ENCODE measurements around the gene TBXAS1.

TBXAS1 gene

DNA sequence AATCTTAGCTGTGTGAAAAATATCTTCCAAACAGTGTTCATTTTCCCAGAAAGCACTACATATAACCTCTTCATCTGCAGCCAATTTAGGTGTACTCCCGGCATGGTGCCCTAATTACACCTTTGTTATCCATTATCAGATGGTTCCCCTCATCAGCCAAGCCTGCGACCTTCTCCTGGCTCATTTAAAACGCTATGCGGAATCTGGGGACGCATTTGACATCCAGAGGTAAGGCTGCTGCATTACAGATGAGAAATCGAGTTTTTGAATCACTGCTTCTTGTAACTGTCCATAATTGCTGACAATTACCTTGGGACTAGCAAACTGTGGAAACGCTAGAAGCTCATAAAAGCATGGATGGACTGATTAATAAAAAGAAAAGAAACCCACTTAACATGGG is 124.2 kb downstream of the TBXAS1 start:
- no peak for DNase-seq

DNA sequence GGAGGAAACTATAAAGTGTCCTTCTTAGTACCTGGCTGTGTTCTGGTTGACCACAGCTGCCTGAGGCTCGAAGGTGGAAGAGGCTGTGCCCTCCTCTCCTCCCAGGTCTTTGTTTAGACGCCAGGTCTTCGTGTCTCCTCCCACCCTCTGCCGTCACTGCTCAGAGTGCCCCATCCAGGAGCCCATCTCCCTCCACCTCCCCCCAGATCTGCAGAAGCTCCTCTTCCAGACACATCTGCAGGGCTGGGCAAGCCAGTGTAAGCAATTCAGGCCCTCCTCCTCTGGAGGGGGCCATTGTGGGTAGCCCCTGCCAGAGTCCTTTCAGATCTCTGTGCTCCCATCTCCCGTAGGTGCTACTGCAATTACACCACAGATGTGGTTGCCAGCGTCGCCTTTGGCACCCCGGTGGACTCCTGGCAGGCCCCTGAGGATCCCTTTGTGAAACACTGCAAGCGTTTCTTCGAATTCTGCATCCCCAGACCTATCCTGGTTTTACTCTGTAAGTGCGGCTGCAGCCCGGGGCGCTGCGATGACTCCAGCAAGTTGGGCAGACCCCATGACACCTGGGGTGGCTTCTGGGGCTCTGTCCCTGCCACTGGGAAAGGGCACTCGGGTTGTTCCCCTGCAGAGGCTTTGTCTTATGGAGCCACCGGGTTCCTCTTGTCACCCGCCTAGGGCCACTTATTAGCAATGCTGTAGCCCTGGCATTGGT is 126.2 kb downstream of the TBXAS1 start:
- DNase-seq, result no peak

DNA sequence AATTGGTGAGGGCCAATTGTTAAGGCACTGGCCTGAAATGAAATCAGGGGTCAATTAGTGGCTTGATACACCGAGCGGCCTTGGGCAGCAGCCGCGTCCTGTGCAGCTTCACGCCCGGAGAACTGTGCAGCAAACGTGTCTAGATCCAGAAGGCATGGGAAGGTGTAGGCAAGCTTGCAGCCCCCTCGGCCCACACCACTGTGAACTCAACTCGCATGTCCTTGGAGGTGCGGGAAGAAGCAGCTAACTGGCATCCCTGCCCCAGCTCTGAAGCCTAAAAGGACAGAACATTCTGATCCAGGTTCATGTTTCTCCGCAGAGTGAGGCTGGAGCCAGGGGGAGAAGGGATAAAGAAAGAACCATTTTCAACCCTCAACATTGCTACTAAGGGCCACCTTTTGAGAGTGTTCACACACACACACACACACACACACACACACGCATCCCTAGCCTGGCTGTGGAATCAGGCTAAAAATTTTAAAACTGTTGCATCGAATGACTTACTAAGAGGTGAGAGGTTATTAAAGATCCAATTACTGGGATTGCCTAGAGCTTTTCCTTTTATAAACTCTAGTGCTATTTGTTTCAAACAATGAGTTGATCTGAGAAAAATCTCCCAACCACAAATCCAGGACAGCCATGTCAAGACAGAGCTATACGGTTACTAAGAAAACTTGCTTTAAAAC is 129.7 kb downstream of the TBXAS1 start:
- DNase-seq, result no peak

DNA sequence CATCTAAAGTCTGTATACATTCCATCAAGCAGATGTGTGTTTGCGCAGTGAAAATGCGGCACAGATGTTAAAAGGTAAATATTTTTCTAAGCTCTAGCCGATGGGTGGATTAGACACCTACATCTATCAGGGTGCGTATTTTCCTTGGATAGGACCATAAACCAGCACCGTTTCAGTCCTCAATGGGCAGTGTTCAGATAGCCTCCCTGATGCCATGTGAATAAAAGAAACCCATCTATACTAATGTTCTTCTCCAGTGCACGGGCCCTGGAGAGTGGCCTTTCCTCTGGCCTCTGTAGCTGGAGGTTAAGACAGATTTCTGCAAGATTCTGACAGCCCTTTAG is 130.2 kb downstream of the TBXAS1 start:
- no peak for DNase-seq

DNA sequence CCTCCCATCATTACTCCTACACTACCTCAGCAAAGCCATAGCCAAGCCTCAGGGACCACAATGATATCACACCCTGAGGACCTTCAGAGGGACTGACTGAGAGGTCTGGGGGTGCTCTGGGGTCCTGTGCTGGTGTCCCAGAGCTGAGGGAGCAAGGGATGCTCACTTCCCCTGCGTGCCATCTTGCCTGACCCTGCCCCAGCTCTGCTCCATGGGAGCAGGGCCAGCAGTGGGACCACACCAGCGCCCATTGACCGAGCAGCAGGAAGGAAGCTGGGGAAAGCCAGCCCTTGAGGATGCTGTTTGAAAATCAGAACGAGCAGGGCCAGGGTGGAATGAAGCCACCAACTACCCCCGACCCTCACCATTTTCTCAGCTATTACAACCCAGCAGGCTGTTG is 130.7 kb downstream of the TBXAS1 start:
- no peak for DNase-seq

DNA sequence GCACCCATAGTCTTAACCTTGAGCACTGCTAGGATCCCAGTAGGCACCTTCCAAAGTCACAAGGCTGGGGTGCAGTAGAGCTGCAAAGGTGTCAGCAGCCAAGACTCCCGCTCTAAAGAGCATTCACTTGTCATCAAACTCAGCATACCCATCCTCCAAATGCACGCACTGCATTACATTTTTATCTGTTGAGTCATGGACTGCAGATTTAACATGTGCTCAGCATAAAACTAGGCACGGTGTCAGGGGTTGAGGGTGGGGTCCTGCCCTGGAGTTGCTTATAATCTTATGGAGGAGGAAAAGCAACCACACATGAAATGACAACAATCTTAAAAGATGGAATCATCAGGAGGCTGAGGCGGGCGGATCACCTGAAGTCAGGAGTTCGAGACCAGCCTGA is 131.1 kb downstream of the TBXAS1 start:
- no peak for DNase-seq

DNA sequence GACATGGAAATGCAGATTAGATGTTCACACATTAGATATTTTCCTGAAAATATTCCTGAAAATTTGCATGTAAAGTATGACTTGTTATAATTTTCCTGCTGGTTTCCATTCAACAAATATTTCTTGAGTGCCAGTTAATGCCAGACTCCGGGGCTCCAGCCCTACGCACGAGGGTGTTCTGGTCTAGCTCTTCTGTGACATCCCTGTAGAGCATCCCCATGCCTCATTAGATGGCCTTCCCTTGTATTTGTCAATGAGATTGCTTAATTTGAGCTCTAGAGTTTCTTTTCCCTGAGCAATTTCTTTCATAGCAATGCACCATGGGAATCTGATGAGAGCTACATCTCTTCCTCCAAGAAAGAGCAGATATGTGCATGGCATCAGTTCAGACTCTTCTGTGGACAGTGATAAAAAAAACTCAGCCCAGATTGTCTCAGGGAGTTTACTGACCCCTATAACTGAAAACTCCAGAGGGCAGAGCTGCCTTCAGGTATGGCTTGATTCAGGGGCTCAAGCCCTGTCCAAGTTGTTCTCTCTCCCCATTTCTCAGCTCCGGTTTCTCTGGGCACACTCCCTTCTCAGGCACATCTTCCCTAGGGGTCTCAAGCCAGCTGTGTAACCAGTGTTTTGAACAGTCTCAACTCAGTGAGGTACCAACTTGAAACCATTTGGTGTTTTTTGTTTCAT is 137.0 kb downstream of the TBXAS1 start:
- DNase-seq, result no peak

DNA sequence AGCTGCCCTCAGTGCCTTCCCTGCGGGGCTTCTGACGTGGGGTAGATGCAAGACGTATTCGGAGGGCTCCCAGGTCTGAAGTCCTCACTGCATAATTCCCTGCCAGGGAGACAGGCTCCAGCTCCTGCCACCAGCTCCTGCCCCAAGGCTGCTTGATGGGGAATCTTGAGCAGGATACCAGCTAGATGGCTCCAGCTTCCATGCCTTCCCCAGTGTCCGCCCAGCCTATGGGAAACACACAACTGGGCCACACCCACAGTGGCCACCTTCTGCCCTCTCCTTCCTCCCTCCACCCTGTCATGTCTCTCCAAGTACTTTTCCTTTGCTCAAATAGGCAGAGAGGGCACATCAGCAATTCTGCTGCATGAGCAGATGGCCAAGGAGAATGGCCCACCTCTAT is 137.9 kb downstream of the TBXAS1 start:
- no peak for DNase-seq

DNA sequence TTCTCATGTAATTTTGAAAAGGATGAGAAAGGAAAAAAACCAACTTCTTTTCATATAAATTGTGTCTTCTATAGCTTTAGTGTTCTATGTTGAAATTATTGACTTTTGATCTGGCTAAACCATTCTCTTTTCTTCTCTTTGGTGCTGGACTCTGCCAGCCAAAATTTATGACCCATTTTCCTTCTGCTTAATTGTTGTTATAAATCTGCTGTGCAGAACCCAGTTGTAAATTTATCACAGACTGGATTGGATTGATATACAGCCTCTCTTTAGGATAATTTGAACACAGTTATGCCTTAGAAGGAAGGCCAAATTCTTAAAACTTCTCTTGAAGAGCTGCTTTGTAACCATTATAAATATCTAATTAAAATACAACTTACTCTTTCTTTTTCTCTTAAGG is 139.9 kb downstream of the TBXAS1 start:
- DNase-seq, result no peak

DNA sequence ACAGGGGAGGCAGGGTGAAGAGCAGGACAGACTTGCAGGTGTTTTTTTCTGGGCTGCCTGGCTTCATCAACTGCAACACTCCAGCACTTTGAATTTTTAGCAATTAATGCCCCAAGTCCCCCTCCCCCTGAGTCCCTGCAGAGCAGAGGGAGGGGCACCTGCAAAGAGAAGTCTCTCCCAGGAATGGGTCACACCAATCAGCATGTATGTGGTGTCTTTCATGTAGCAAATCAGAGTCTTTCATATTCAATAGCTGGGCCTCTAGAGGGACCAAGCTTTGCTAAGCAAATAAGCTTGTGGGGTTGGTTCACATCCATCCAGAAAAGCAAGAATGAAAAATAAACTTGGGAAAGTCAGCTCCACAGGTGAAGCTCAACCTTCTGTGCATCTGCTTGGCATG is 143.0 kb downstream of the TBXAS1 start:
- no peak for DNase-seq

DNA sequence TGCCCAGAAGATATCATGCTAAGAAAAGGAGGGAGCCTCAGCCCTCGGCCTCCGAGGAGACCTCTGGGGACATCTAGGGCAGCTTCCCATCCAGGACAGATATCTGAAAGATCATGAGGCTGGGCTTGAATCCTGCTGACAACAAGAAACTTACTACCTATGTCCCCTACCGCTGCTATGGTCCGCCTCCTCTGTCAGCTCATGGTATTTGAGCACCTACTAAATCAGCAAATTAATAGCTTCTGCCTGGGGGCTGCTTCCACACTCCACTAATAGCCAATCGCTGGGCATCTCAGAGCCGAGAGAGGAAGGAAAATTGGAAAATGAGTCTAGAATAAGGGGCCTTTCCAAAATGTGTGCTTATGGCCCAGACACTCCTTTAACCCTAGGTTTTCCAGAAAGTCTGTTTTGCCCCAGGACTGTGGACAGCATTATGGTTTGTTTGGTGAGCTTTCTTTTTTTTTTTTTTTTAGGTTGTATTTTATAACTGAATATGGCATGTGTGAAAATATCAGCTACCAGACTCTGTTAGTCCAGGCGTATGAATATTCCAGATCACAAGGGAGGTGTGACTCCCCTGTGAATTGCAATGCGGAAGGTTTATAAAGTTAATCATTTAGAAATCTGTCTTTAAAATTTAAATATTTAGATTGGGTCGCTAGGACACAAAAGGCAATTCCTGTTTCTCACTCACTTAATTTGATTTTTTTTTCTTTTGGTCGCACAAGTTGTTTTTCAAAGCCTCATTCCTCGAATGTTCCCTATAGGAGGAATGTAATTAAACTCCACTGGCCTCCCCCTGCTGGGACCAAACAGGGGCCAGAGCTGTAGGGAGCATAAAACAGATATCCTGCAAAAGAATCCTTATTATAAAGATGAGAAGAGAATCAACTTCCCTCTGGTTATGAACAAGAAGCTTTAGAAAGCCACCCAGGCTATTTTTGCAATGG is 144.3 kb downstream of the TBXAS1 start:
- no peak for DNase-seq

DNA sequence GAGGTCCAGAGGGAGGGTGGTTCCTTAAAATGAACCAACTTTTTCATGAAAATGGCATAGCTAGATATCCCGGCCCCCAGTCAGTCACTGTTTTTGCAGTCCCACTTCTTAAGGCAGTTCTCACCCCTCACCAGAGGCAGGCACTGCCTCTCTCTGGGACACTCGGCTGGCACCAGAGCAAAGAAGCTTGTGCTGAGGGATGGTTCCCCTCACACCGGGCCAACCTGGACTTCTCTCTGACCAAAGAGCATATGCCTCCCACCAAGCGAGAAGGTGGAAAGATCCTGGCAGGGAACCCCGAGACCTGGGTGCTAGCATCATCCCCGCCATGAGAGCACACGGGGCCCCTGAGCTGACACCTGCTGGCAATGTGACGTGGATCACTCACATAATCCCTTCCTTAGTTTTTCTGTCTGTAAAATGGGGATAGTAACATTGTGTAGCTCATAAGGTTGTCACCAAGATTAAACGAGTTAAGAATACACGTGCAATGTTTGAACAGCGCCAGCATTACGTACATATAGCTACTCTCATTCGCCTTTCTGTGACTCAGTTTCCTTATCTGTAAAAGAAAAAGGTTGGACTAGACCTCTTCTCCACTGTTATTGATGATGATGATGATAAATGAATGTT is 145.2 kb downstream of the TBXAS1 start:
- no peak for DNase-seq

DNA sequence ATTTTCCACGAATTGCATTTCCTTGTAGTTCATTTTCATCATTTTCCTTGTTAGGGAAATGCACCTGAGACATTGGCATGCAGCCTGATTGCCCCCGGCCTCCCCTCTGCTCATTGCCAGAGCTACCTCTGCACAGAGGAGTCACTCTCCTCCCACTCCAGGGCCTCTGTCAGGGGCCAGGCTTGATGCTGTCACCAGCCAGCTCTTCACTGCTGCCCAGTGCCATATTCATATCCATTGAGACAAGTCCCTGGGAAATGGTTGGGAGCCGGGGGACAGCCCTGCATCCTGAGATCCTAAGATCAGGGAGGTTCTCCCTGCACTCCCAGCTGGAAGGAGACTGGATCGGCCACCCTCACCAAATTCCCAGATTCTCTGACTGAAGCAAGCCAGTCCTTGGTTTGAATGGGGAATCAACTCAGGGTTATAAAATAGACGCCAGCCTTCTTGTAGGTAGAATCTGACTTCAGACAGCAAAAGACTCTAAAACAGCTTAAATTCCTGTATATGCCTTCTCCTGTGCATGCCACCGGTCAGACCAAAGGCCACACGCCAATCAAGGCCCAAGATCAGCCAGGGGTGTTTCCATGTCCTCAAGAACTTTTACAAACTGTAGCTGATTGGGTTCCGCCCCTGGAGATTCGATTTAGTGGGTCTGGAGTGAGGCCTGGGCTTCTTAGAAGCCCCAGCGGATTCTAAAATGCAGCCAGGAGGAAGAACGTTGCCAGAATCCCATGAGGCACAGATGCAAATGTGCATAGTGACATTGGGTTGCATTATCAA is 147.2 kb downstream of the TBXAS1 start:
- DNase-seq, result no peak

DNA sequence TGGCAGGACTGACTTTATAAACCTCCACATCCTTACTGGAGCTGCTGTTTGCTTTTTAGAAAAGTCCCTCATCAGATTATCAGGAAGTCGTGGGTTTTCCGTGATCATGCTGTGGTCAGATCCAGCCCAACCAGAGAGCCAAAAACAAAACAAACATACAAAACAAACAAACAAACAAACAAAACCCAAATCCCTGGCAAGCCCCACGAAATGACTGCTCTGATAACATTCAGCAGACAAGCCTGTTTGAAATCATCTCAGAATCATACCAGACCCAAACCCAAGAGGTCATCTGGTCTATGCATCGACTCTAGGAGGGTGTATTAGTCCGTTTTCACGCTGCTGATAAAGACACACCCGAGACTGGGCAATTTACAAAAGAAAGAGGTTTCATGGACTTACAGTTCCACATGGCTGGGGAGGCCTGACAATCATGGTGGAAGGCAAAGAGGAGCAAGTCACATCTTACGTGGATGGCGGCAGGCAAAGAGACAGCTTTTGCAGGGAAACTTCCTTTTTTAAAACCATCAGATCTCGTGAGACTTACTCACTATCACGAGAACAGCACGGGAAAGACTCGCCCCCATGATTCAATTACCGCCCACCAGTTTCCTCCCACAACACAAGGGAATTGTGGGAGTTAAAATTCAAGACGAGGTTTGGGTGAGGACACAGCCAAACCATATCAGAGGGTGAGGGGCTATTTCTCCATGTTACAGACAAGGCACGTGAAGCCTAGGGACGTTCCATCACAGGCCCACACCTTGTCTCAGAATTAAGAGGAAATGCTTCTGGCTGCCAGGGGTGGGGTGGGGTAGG is 148.0 kb downstream of the TBXAS1 start:
- no peak for DNase-seq

DNA sequence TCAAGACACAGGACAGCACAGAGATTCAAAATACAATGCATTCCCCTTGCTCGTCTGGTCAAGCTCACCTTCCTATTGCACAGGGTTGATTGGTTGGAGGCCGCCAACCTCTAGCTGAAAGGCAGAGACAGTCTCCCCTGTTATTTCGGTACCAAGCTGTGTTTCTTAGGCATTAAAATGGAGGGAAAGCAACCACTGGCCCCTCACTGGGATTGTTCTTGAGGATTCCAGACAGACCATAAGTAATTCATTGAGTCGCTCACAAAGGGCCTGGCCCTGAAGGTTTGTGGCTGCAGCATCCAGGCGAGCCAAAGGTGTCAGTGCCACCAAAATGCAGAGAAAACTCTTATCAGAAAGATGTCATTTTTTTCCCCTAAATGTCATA is 152.4 kb downstream of the TBXAS1 start:
- no peak for DNase-seq

DNA sequence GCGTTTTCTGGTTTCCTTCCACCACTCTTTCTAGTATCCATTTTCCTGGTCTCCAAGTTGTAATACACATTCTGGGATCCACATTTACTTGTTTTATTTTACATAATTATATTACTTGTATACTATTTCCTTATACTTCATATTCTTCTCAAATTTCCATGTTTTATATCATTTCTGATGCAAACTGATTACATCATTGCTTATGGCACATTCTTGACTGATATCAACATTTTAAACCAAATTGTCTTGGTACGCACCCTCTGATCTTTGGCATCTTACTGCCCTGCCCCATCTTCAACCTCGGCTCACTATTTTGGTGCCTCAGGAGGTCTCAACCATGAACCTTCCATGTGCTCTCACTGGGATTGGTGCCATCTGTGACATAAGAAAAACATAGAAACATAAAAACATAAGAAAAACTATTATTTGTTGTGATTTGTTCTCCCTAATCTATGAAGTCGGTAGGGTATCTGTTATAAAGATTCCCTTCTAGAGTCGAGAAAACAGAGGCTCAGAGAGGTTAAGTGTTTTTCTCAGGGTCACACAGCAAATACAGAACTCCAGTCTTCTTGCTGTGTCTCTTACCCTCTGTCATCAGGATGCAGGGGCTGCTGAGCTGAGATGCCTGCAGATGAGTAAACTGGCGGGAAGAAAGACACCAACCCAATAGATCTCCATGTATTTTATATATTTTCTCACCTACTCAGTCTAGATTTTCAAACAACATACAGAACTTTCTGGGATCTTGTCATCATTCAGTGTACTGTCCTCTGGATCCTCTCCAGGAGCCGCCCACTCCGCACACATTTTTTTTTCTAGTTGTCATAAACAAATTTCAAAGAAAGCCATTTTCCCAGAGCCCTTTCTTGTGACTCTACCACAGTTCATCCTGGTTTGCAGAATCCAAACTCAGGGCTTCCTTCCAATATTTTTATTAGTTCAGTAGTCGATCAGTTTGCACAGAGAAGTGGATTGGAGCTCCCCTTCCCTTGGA is 154.2 kb downstream of the TBXAS1 start:
- no peak for DNase-seq

DNA sequence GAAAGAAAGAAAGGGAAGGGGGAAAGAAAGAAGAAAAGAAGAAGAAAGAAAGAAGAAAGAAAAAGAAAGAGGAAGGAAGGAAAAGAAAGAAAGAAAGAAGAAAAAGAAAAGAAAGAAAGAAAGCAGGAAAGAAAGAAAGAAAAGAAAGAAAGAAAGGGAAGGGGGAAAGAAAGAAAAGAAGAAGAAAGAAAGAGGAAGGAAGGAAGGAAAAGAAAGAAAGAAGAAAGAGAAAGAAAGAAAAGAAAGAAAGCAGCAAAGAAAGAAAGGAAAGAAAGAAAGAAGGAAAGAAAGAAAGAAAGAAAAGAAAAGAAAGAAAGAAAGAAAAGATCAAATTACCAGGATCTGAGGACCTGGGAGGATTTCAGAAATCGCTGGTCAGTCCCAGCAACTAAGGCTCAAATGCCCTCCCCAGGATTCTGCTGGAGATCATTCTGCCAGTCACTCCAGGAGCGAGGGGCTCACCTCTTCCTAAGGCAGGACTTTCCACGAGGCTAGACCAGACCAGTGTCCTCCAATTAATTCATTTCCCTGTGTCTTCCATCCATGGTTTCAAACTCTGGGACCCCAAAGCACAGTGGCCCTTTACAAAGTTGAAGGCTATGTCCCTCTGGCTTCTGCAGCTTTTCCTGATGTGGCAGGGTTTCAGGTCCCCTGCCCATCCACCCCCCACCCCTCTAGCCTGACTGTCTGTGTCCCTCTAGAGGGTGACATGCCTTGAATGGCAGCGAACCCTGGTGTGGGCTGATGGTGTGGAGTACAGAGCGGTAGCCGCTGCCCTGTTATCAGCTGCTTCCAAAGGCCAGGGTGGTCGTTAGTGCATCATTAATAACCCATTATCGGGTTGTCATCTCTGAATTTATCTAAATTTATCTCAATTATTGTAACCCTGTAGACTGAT is 155.8 kb downstream of the TBXAS1 start:
- no peak for DNase-seq

DNA sequence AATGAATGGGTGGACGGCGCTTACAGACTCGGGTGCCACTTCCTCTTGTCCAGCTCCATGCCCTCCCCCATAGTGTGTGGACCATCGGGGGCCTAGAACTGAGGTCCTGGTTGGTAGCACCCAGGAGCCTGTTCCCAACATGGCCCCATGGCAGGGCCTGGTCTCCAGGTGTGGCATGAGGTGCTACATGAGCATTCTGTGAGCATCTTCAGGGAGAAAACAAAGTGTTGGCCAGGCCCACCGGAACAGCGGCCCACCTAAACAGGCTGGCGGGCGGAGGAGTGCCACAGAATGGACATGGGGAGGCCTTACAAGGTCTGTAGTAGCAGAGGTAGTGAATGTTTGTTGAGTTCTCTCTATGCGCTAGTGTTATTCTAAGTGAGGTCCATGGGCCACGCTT is 156.7 kb downstream of the TBXAS1 start:
- no peak for DNase-seq
